OCI-LY1 (cell line): ENCODE data around the gene TNFAIP8L2.
"Not testable (repeated sequence)": the region's sequence is repeated elsewhere in the genome, so short reads cannot be mapped to it uniquely, and the experiment has no call there.

Experiments
- H2AFZ ChIP-seq: fragments of 200-600 bp; sonication (generic), shearing (Covaris generic); 2 replicates; pipeline ENCODE4 v1.6.0; 2014; ENCODE audit warnings: antibody characterized with exemption, mild to moderate bottlenecking, low read length
- H3F3A ChIP-seq: fragments of 200-600 bp; sonication (generic), shearing (Covaris generic); 2 replicates; pipeline ENCODE4 v1.6.0; 2014; ENCODE audit warnings: mild to moderate bottlenecking, antibody characterized with exemption, low read length, moderate library complexity; ENCODE audit not compliant: insufficient read depth
- H3K27ac ChIP-seq: fragments of 200-600 bp; sonication (generic); 2 replicates; pipeline ENCODE4 v1.5.1; 2014; ENCODE audit warnings: low read length, mixed run types, mild to moderate bottlenecking, low read depth; ENCODE audit not compliant: poor library complexity, severe bottlenecking
- H3K27me3 ChIP-seq: fragments of 200-600 bp; sonication (generic); 2 replicates; pipeline ENCODE4 v1.6.0; 2014; ENCODE audit warnings: antibody characterized with exemption, mild to moderate bottlenecking, low read length, moderate library complexity; ENCODE audit not compliant: insufficient read depth
- H3K36me3 ChIP-seq: fragments of 200-600 bp; sonication (generic); 2 replicates; pipeline ENCODE4 v1.6.1; 2014; ENCODE audit warnings: mild to moderate bottlenecking, antibody characterized with exemption, low read length, moderate library complexity, mixed read lengths; ENCODE audit not compliant: insufficient read depth
- H3K4me1 ChIP-seq: fragments of 200-600 bp; sonication (generic); 2 replicates; pipeline ENCODE4 v1.5.1; 2014; ENCODE audit warnings: mild to moderate bottlenecking, low read length, moderate library complexity; ENCODE audit not compliant: insufficient read depth, severe bottlenecking
- H3K4me2 ChIP-seq: fragments of 200-600 bp; sonication (generic), shearing (Covaris generic); 2 replicates; pipeline ENCODE4 v1.6.1; 2014; ENCODE audit warnings: low read length
- H3K4me3 ChIP-seq: fragments of 200-600 bp; sonication (generic); 2 replicates; pipeline ENCODE4 v1.5.1; 2014; ENCODE audit warnings: low read length, low read depth, mild to moderate bottlenecking, mixed read lengths; ENCODE audit not compliant: poor library complexity, severe bottlenecking
- H3K79me2 ChIP-seq: fragments of 200-600 bp; shearing (Covaris generic); 2 replicates; pipeline ENCODE4 v1.6.1; 2016; ENCODE audit warnings: mixed run types, low read length, mixed read lengths; ENCODE audit not compliant: insufficient read depth
- H3K9ac ChIP-seq: fragments of 200-600 bp; sonication (generic), shearing (Covaris generic); 2 replicates; pipeline ENCODE4 v1.6.1; 2014; ENCODE audit warnings: mild to moderate bottlenecking, low read length, mixed read lengths
- H3K9me2 ChIP-seq: fragments of 200-600 bp; sonication (generic), shearing (Covaris generic); 2 replicates; pipeline ENCODE4 v1.6.1; 2014; ENCODE audit warnings: low read depth, mild to moderate bottlenecking, low read length, mixed read lengths
- H3K9me3 ChIP-seq: fragments of 200-600 bp; shearing (Covaris generic); 2 replicates; pipeline ENCODE4 v1.6.1; 2014; ENCODE audit warnings: low read length, mixed read lengths
- H4K20me1 ChIP-seq: fragments of 200-600 bp; sonication (generic), shearing (Covaris generic); 2 replicates; pipeline ENCODE4 v1.6.0; 2016; ENCODE audit warnings: mild to moderate bottlenecking, low read length; ENCODE audit not compliant: insufficient read depth
- EZH2 ChIP-seq: fragments of 200-600 bp; sonication (generic), shearing (Covaris generic); IDR thresholded peaks from 2 replicates; pipeline ENCODE4 v1.8.0; 2017; ENCODE audit warnings: borderline replicate concordance, mixed run types, mild to moderate bottlenecking, antibody characterized with exemption, low read length, moderate library complexity, mixed read lengths
- TF ChIP-seq, protein P1 (sequence below): fragments of 200-600 bp; sonication (generic), shearing (Covaris generic); IDR thresholded peaks from 2 replicates; pipeline ENCODE4 v1.5.1; 2017; ENCODE audit warnings: mild to moderate bottlenecking, antibody characterized with exemption, low read length, moderate library complexity, mixed read lengths

The TNFAIP8L2 gene

DNA sequence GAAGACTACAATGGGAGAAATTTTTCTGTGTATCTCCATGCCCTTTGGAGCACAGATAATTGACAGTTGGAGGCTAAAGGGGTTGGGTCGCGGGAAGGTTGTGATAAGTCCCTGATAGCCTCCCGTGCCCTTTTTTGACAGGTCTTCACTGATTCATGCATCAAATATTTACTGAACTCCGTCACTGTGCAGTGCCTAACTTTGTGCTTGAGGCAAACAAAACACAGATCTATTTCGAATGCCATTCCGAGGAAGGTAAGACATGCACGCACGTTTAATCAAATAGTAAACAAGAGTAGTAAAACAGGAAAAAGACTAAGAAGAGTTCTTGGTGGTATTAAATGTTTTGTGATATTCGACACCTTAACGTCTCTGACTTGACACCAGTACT lies 41.4 kb downstream of the TNFAIP8L2 start:
- H3K9me3 ChIP-seq: no peaks in the 10 kb centered on the region
- peaks cover 8% of the 10 kb centered on the region; the same call in 1 of the 2 replicates for H3F3A ChIP-seq
- peak overlapping the region; percentile 100 for H3K4me3 ChIP-seq
- H3K9ac ChIP-seq: peak overlapping the region; percentile 100
- H3K9me2 ChIP-seq: no peaks in the 10 kb centered on the region
- no peak for TF ChIP-seq EZH2
- TF ChIP-seq, protein P1, sequence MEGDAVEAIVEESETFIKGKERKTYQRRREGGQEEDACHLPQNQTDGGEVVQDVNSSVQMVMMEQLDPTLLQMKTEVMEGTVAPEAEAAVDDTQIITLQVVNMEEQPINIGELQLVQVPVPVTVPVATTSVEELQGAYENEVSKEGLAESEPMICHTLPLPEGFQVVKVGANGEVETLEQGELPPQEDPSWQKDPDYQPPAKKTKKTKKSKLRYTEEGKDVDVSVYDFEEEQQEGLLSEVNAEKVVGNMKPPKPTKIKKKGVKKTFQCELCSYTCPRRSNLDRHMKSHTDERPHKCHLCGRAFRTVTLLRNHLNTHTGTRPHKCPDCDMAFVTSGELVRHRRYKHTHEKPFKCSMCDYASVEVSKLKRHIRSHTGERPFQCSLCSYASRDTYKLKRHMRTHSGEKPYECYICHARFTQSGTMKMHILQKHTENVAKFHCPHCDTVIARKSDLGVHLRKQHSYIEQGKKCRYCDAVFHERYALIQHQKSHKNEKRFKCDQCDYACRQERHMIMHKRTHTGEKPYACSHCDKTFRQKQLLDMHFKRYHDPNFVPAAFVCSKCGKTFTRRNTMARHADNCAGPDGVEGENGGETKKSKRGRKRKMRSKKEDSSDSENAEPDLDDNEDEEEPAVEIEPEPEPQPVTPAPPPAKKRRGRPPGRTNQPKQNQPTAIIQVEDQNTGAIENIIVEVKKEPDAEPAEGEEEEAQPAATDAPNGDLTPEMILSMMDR: no peak
- peak overlapping the region; percentile 92; the same call in 1 of the 2 replicates for H2AFZ ChIP-seq
- no peaks in the 10 kb centered on the region for H3K27me3 ChIP-seq
- peaks cover 11% of the 10 kb centered on the region; the same call in 1 of the 2 replicates for H3K36me3 ChIP-seq
- H3K79me2 ChIP-seq: peaks cover 42% of the 10 kb centered on the region
- H3K4me2 ChIP-seq: peak overlapping the region; percentile 75
- H4K20me1 ChIP-seq: no peaks in the 10 kb centered on the region
- peaks cover 41% of the 10 kb centered on the region for H3K4me1 ChIP-seq
- peak overlapping the region; percentile 61 for H3K27ac ChIP-seq

DNA sequence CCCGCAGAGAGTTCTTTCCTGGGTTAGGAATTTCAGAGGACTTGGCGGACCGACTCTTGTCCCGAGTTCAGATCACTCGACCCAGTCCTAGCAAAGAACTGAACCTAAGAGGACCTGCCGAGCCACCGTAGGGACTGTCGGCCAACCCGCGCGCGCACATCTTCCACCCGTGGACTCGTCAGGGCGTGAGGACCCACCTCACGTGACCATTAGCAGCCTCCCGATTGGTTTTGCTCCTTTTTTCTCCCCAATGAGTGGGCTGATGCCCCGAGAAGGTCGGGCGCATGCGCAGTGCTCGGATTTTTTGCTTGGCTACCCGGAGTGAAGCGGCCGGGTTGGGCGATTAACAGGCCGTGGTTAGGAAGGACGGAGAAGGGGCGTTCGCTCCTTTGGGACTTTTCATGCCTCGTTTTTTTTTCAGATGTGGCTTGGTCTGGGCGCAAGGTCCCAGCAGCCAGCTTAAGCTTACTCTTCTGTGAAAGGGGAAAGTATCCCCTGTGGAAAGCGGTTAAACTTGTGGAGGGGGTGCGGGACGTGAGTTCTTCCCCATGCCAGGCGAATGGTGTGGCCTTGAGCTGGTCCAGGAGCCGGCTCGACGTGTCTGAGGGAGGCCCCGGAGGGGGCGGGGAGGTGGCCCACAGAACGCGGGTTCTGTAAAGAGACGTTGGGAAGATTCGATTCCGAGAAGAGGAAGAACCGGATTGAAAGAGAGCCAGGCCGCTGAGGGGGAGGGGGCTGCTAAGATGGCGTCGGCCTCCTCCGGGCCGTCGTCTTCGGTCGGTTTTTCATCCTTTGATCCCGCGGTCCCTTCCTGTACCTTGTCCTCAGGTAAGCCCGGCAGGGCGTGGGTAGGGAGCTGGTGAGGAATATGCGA lies 42.0 kb downstream of the TNFAIP8L2 start, which contains the start of gene PIP5K1A:
PIP5K1A (plus strand) TSS at position 299 of the 874 bp plus-strand sequence; CDS start at position 744, 445 bp downstream.
- H3K27me3 ChIP-seq: no peaks in the 10 kb centered on the region
- no peaks in the 10 kb centered on the region for H4K20me1 ChIP-seq
- H3K9me2 ChIP-seq: no peaks in the 10 kb centered on the region
- H3K4me2 ChIP-seq: peak within 1 kb of the TSS; percentile 75
- H3K36me3 ChIP-seq: peaks cover 18% of the 10 kb centered on the region
- peak within 1 kb of the TSS; percentile 100 for H3K9ac ChIP-seq
- peak within 1 kb of the TSS; percentile 100 for H3K4me3 ChIP-seq
- peaks cover 8% of the 10 kb centered on the region; the same call in 1 of the 2 replicates for H3F3A ChIP-seq
- peak within 1 kb of the TSS; percentile 92; the same call in 1 of the 2 replicates for H2AFZ ChIP-seq
- peaks cover 41% of the 10 kb centered on the region for H3K4me1 ChIP-seq
- H3K9me3 ChIP-seq: no peaks in the 10 kb centered on the region
- H3K27ac ChIP-seq: peak within 1 kb of the TSS; percentile 83
- TF ChIP-seq, protein P1: no peak
- TF ChIP-seq EZH2: no peak
- peaks cover 46% of the 10 kb centered on the region for H3K79me2 ChIP-seq

DNA sequence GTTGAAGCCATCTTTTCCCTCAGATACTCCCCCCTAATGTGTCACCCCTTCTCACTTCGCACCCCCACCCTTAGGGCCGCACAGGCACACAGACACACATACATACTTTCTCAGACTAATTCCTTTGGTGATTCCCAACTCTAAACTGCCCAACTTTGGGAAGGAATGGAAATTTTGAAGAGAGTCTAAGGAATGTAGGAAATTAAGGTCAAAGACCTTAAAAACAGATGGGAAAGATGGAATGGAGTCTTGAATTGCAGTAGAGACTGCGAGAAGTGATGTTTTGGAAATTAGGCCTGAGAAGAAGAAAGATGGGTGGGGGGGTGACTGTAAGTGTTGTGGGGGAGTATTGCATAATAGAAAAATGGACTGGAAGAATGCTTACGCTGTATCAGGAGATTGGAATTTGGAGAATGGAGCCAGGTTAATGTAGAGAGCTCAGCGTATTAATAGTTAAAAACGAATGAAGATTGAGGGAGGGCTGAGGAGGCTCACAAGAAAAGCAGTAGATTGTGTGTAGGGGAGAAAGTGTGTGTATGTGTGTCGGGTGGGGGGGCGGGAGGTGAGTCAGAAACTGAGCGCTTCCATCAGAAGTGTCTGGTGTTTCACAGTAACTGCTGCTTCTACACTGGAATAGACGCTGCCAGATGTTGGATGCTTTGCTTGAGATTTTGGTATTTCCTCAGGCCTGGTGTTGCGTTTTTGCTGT lies 43.6 kb downstream of the TNFAIP8L2 start:
- Histone ChIP-seq H3K27ac (no peak overlapping the region), H3K9me2 (no peaks in the 10 kb centered on the region), H2AFZ (no peak overlapping the region), H3K4me3 (peak overlapping the region; percentile 100), H3K79me2 (peaks cover 61% of the 10 kb centered on the region), H3K9me3 (no peaks in the 10 kb centered on the region), H3F3A (no peaks in the 10 kb centered on the region), H3K4me1 (peaks cover 41% of the 10 kb centered on the region), H3K4me2 (peak overlapping the region; percentile 75), H3K27me3 (no peaks in the 10 kb centered on the region), H3K9ac (peak overlapping the region; percentile 100), H4K20me1 (no peaks in the 10 kb centered on the region), H3K36me3 (peaks cover 28% of the 10 kb centered on the region)
- TF ChIP-seq EZH2: no peak
- TF ChIP-seq, protein P1: no peak

DNA sequence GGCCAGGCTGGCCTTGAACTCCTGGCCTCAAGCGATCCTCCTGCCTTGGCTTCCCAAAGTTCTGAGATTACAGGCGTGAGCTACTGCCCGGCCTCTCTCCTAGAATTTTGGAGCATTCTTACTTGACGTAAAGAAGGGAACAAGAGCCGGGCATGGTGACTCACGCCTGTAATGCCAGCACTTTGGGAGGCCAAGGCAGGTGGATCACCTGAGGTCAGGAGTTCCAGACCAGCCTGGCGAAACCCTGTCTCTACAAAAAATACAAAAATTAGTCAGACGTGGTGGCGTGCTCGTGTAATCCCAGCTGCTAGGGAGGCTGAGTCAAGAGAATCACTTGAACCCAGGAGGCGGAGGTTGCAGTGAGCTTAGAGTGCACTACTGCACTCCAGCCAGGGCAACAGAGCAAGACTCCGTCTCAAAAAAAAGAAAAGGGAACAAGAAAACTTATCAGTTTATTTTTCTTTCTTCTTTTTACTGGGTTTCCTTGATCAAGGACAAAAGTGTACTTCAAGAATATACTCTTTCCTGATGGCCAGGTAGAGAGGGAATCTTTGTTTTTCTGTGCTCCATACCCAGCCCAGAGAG lies 49.0 kb downstream of the TNFAIP8L2 start:
- H3K9me3 ChIP-seq, H3K27ac ChIP-seq, H3F3A ChIP-seq, H4K20me1 ChIP-seq, H3K4me2 ChIP-seq, H3K9ac ChIP-seq, H3K27me3 ChIP-seq, H3K4me3 ChIP-seq, H2AFZ ChIP-seq, H3K9me2 ChIP-seq: not testable (repeated sequence)
- peaks cover 72% of the 10 kb centered on the region for H3K36me3 ChIP-seq
- H3K4me1 ChIP-seq: peaks cover 11% of the 10 kb centered on the region
- peaks cover 56% of the 10 kb centered on the region for H3K79me2 ChIP-seq
